Measurements from ENCODE around the gene ACY1.
"Not testable (repeated sequence)": the region's sequence is repeated elsewhere in the genome, so short reads cannot be mapped to it uniquely, and the experiment has no call there.

ACY1 gene

DNA sequence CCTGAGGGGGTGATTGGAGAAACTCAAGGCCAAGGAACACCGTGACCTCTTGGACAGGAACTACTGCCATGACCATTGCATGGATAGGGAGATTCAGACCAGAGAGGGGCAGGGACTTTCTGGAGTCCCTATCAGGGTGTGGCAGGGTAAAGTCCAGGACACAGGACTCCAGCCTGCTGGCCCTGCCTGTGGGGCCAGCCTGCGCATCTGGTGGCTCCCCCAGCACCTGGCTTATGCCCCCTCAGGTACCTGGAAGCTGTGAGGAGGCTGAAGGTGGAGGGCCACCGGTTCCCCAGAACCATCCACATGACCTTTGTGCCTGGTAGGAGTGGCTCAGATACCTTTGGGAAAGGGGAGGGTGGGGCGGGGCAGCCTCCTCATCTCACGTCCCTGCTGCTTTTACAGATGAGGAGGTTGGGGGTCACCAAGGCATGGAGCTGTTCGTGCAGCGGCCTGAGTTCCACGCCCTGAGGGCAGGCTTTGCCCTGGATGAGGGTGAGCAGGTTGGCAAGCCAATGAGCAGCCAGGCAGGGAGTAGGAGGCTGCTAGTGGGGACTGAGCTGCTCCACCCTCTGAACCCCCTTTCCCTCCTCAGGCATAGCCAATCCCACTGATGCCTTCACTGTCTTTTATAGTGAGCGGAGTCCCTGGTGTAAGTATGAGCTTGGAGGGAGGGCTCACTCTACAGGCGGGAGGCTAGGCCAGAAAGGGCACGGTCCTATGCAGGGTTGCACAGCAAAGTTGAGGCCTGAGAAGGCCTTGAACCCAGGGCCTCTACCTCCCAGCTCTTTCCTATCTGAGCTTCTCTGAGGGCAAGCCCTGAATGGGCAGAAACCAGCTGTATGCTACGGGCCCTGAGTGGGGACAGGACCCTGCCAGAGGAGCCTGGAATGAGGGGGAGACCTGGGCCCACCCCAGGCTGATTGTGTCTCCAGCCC lies 2.9 kb downstream of the ACY1 start:
- DNase-seq: no peak

DNA sequence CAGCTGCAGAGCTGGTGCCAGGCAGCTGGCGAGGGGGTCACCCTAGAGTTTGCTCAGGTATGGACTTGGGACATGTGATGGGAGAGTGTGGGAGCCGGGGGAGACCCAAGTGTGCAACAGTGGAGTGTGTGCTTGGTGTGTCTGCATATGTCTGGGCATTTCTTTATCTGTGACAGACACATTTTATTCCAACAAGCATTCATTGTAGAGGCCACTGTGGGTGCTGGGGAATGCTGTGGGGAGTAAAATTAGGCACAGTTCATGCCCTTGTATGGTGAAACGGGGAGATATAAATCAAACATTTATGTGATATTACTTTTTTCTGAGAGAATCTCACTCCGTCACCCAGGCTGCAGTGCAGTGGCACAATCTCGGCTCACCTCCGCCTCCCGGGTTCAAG lies 4.2 kb downstream of the ACY1 start:
- no peak for DNase-seq

DNA sequence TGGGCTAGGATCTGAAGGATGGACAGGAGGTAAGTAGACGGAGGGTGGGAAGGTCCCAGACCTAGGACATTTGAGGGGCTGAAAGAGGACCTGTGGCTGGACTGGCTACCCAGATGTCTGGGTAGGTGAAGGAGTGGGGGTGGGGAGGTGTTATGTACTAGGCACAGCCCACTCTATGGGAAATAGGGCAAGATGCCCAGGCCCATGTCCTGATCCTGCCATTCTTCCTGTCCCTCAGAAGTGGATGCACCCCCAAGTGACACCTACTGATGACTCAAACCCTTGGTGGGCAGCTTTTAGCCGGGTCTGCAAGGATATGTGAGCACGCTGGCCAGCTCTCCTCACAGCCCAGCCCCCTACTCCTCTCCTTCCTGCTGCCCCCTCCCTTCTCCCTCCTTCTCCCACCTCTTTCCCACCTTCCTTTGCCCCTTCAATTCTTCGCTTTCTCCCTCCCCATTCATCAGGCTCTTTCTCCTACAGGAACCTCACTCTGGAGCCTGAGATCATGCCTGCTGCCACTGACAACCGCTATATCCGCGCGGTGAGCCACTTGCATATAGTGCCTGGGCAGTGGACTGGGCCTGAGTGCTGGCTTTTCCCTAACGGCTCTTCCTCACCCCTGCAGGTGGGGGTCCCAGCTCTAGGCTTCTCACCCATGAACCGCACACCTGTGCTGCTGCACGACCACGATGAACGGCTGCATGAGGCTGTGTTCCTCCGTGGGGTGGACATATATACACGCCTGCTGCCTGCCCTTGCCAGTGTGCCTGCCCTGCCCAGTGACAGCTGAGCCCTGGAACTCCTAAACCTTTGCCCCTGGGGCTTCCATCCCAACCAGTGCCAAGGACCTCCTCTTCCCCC lies 5.2 kb downstream of the ACY1 start:
- no peak for DNase-seq

DNA sequence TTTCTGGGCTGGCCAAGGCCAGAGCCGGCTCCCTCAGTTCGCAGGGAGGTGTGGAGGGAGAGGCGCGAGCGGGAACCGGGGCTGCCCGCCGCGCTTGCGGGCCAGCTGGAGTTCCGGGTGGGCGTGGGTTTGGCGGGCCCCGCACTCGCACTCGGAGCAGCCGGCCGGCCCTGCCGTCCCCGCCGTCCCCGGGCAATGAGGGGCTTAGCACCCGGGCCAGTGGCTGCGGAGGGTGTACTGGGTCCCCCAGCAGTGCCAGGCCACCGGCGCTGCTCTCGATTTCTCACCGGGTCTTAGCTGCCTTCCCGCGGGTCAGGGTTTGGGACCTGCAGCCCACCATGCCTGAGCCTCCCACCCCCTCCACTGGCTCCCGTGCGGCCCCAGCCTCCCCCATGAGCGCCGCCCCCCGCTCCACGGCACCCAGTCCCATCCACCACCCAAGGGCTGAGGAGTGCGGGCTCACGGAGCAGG lies 7.2 kb downstream of the ACY1 start:
- not testable (repeated sequence) for DNase-seq

GRCh38 chr3:51992017-51992682 lies 8.8 kb downstream of the ACY1 start:
- DNase-seq: no peak

DNA sequence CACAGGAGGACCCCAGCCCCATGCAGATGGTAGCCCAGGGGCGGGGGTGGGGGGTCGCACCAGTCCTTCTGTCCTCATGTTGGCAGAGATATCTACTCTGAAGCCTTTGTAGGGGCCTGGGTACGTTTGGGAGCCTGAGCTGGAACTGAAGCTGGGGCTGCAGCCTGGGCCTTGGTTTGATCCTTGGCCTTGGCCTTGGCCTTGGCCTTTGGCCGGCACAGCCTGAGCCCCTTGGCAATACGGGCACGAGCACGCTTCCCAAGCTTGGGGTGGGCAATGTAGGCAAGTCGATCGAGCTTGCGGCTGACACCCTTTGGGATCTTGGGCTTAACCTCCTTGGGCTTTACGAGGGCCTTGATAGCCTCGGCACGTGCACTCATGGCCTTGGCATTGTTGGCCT lies 10.3 kb downstream of the ACY1 start:
- DNase-seq: not testable (repeated sequence)

GRCh38 chr3:51994530-51994929 lies 11.2 kb downstream of the ACY1 start:
- DNase-seq: no peak

DNA sequence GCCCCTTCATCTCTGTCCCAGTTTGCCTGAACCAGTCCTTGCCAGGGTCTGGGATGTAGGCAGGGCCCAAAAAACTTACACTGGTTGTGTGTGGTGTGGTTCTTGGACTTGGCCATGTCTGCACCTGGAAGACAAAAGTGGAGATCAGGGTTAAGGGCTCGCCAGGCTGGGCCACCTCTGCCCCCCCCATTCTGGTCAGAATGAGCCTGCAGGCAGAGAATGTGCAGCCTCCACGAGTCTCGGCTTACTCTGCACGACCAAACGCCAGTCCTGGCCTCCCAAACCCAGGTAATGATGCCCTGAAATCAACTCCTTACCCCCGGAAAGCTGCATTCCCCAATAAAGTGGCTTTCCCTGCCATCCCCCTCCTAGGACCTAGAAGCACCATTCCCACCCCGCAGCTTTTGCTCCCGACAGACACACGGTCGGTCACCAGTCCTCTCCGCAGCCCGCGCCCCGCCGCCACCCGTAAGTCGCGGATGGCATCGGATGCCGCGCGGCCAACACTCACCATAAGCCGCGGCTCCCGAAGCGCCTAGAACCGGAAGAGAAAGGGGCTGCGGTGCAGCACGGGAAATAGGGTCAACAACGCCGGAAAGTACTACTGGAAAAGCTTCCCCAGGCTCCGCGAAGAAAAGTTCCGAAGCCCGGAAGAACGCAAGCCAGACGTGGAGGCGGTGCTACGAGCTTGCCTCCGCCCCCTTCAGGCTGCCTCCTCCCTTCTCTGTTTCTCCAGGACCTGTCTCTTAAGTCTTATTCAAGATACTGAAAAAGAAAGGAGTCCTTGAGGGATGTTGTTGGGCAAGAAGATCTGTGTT lies 12.2 kb downstream of the ACY1 start, which contains the start of gene RPL29:
RPL29 (minus strand) TSS at position 550 of the 818 bp plus-strand sequence; CDS start at position 116, 434 bp downstream.
- DNase-seq: no peak

DNA sequence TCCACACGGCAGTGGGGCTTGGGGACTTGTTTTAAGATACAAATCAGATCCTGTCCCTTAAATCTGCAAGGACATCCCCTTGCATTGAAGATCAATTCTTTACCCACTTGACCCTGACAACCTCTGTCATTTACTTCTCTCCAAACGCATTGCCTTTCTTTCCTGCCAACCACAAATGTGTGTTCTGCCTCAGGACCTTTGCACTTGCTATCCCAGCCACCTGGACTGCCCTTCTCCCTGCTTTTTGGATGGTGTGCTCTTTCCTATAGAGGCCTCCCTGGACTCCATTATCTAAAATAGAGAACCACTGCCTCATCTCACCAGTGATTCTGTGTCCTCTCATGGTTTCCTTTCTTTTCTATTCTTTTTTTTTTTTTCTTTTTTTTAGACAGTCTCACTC lies 13.8 kb downstream of the ACY1 start:
- DNase-seq: no peak

DNA sequence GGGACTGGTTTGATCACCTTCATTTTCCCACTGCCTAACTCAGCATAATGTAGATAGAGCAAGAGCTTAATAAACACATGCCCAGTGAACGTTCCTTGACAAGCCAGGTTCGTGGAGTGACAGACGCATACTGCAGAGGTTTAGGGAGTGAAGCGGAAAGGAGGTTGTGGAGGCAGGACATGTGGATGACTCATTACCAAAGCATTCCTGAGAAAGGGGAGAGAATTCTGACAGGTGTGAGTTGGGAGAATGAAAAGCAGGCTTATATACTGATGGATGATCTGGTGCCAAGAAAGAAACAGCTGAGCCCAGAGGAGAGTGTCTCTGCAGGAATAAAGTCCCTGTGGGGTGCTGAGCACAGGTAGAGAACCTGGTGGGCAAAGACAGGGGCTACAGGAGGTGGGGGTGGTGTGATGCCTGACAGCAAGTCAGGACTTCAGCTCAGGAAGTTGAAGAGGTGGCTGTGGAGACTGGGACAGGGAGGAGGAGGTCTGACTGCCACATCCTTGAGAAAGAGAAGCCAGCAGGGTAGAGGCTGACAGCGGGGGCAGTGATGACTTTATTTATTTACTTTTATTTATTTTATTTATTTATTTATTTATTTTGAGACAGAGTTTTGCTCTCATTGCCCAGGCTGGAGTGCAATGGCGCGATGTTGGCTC lies 14.7 kb downstream of the ACY1 start:
- DNase-seq: no peak

DNA sequence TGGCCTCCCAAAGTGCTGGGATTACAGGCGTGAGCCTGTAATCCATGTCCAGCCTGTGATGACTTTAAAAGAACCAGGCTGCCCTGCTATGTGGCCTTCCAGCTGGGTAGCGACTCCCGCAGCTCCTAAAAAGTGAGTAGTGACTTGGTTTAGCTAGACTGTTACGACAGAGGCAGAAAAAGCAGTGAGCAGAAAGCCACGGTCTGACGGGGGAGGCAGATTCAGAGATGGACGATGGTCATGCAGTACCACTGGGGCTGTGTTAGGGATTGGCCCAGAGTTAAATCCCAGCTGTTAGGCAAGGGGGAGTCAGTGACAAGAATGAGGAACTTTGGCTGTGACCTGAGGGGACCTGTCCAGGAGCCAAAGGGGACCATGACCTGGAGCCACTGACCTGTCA lies 15.4 kb downstream of the ACY1 start:
- no peak for DNase-seq

DNA sequence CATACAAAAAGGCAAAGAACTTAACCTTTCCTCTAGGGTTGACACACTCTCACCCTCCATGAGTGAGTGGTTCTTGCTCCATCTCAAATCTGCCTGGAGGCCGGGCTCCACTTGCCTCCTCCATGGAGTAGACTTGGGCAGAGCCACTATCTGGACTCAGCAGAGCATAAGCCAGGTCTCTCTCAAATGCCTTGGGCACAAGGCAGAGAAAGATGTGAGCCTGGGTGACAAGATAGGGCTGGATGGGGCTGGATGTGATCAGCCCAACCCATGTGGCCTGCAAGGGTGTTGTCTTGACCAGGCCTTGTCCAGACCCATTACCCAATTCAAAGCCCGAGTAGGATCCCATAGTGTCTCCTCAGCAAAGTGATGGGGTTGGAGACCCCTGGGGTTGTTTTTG lies 16.5 kb downstream of the ACY1 start:
- DNase-seq: no peak

DNA sequence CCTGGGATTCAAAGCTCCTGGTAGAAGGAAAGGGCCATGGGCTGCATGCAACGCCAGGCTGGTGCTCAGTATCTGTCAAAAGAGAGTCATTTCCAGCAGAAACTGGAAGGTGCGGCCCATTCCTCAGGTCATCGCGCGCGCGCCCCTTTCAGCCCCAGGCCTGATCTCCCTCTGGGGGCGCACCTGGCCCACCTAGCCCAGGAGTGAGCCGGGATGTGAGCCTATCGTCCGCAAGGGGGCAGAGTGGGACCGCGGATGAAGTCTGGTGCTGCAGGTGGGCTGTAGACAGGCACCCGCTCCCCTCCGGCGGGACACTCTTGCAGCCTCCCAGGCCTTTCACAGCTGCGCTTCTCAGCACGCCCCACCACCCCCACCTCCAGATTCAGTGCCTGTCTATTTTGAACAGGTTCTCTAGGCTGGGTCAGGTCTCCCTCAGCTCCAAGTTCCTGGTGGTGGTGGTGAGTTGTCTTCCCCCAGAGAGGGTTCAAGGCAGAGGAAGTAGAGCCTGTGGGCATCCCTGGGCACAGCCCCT lies 18.2 kb downstream of the ACY1 start:
- DNase-seq: no peak

GRCh38 chr3:52002748-52003147 lies 19.4 kb downstream of the ACY1 start:
- no peak for DNase-seq

- DNase-seq: no peak
Measured at GRCh38 chr3:52004163-52004787, 20.9 kb downstream of the ACY1 start.

GRCh38 chr3:52004906-52005395 lies 21.6 kb downstream of the ACY1 start:
- no peak for DNase-seq

- DNase-seq: no peak
Measured at GRCh38 chr3:52005571-52005986, 22.2 kb downstream of the ACY1 start.

GRCh38 chr3:52006017-52006819 lies 22.9 kb downstream of the ACY1 start:
- no peak for DNase-seq

GRCh38 chr3:52006820-52007133 lies 23.4 kb downstream of the ACY1 start:
- DNase-seq: no peak

- no peak for DNase-seq
Measured at GRCh38 chr3:52007291-52007690, 24.0 kb downstream of the ACY1 start.
